ENCODE measurements around the gene COL6A2. TPM values are rescaled to one million over a fixed set of nuclear protein-coding genes. Genes with fewer than 3 reads are reported as not detected.

The COL6A2 gene
- total and polyA plus RNA-seq, 2 of the 4 experiments (the other 2 are of a cell fraction): 208 to 1,065 TPM

DNA sequence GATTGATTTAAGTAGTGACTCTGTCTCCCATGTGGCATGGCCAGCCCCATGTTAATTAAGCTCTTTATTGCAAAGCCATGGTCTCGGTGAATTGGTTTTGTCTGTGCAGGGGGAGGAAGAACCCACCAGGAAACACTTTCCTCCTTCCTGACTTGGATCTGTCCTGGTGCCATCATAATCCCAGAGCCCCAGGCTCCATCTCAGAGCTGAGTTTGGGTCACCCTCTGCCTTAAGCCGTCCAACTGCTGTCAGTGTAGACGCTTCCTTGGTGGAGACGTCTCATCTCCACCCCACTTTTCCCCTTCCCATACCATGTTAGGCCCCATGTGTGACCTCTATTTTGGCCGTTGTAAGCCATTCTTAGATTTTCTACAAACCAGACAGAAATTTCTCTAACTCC is 36.0 kb upstream of the COL6A2 start:
- Histone ChIP-seq H4K5ac (ENCODE audit: low read depth, low read length) (no peak overlapping the region; the same call in 1 of the 2 replicates), H3K4me3 (ENCODE audit: insufficient read depth, low read depth, low read length) (no peak overlapping the region), H2BK5ac (ENCODE audit: low read depth, low read length, poor library complexity, severe bottlenecking) (peak overlapping the region; percentile 99), H3K9ac (ENCODE audit: low read depth, low read length) (no peak overlapping the region), H3K18ac (ENCODE audit: low read depth, low read length) (peak overlapping the region; percentile 81; the same call in 1 of the 2 replicates), H2BK120ac (ENCODE audit: low read depth, low read length) (peak overlapping the region; percentile 100), H2BK15ac (ENCODE audit: low read depth, low read length) (peak overlapping the region; percentile 85), H3K4me1 (ENCODE audit: control insufficient read depth, insufficient read depth, low read length) (peaks cover 38% of the 10 kb centered on the region), H2AK9ac (replicated peaks; ENCODE audit: low read depth, low read length, poor library complexity) (no peak overlapping the region), H3K9me1 (ENCODE audit: insufficient read depth, low read length) (peaks cover 35% of the 10 kb centered on the region), H4K8ac (ENCODE audit: low read depth in 2 of 2, low read length in 2 of 2) (peak overlapping the region; percentile 83 to 94; a peak in 3 of 4 replicates), H3K9me3 (ENCODE audit: control insufficient read depth, insufficient read depth, low read length) (peaks cover 6% of the 10 kb centered on the region), H2AK5ac (ENCODE audit: low read depth, low read length) (peak overlapping the region; percentile 100), H4K20me1 (ENCODE audit: insufficient read depth, low read length) (no peaks in the 10 kb centered on the region), H3K36me3 (ENCODE audit: control insufficient read depth, insufficient read depth, low read length) (no peaks in the 10 kb centered on the region), H3K56ac (ENCODE audit: extremely low read depth, insufficient read depth, low read length) (0 out of 2 replicates have a peak overlapping the region, but pooled peaks have one; percentile 33), H3K79me1 (ENCODE audit: low read depth in 1 of 2, low read length in 2 of 2) (peaks cover 3 to 54% of the 10 kb centered on the region in 2 experiments; a peak in 2 of 4 replicates), H4K91ac (ENCODE audit: insufficient read depth, low read depth, low read length) (peak overlapping the region; percentile 98), H3K14ac (replicated peaks; ENCODE audit: low read depth, low read length) (peak overlapping the region; percentile 88), H3K23ac (ENCODE audit: low read depth, low read length) (no peak overlapping the region; the same call in 1 of the 2 replicates), H2AFZ (replicated peaks; ENCODE audit: low read length, poor library complexity) (no peak overlapping the region), H3K4me2 (ENCODE audit: low read depth, low read length) (no peak overlapping the region), H2BK20ac (ENCODE audit: low read depth, low read length) (peak overlapping the region; percentile 97), H3K27ac (ENCODE audit: insufficient read depth, low read length) (peak overlapping the region; percentile 97; the same call in 1 of the 2 replicates), H3K4ac (ENCODE audit: low read depth, low read length) (peak overlapping the region; percentile 97), H3K27me3 (ENCODE audit: control insufficient read depth, insufficient read depth, low read length) (no peaks in the 10 kb centered on the region)
- TF ChIP-seq RFX5 (IDR thresholded peaks at IDR 0.05; ENCODE audit: low read depth, low read length) (no peak), RCOR1 (IDR thresholded peaks at IDR 0.05; ENCODE audit: insufficient replicate concordance, low read length) (no peak), ELK1 (IDR thresholded peaks at IDR 0.05; ENCODE audit: borderline replicate concordance, low read depth, low read length) (no peak), CHD1 (IDR thresholded peaks at IDR 0.05; ENCODE audit: low read depth, low read length) (no peak), MXI1 (IDR thresholded peaks at IDR 0.05; ENCODE audit: borderline replicate concordance, low read depth, low read length) (no peak), MAZ (IDR thresholded peaks at IDR 0.05; ENCODE audit: borderline replicate concordance, low read depth, low read length) (no peak), NFE2L2 (IDR thresholded peaks at IDR 0.05; ENCODE audit: low read depth, low read length) (no peak), SMC3 (IDR thresholded peaks at IDR 0.05; ENCODE audit: low read depth, low read length) (no peak), CEBPB (IDR thresholded peaks at IDR 0.05; ENCODE audit: low read depth, low read length) (no peak), FOS (IDR thresholded peaks at IDR 0.05; ENCODE audit: low read depth, low read length) (no peak), BHLHE40 (IDR thresholded peaks at IDR 0.05; ENCODE audit: low read depth, low read length) (no peak)
- TF ChIP-seq, protein P1, sequence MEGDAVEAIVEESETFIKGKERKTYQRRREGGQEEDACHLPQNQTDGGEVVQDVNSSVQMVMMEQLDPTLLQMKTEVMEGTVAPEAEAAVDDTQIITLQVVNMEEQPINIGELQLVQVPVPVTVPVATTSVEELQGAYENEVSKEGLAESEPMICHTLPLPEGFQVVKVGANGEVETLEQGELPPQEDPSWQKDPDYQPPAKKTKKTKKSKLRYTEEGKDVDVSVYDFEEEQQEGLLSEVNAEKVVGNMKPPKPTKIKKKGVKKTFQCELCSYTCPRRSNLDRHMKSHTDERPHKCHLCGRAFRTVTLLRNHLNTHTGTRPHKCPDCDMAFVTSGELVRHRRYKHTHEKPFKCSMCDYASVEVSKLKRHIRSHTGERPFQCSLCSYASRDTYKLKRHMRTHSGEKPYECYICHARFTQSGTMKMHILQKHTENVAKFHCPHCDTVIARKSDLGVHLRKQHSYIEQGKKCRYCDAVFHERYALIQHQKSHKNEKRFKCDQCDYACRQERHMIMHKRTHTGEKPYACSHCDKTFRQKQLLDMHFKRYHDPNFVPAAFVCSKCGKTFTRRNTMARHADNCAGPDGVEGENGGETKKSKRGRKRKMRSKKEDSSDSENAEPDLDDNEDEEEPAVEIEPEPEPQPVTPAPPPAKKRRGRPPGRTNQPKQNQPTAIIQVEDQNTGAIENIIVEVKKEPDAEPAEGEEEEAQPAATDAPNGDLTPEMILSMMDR (conservative IDR thresholded peaks at IDR 0.05; ENCODE audit: low read depth, low read length): no peak
- TF ChIP-seq, protein P2, sequence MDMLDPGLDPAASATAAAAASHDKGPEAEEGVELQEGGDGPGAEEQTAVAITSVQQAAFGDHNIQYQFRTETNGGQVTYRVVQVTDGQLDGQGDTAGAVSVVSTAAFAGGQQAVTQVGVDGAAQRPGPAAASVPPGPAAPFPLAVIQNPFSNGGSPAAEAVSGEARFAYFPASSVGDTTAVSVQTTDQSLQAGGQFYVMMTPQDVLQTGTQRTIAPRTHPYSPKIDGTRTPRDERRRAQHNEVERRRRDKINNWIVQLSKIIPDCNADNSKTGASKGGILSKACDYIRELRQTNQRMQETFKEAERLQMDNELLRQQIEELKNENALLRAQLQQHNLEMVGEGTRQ (IDR thresholded peaks at IDR 0.05; ENCODE audit: low read depth, low read length): no peak
- in situ Hi-C loops (cut with MboI; ENCODE audit: low sequenced_read_pairs): no loop called here
- DNase-seq (no peak), ATAC-seq (ENCODE audit: low read depth) (no peak)
- CTCF ChIA-PET: no interaction called here
- dilution Hi-C loops (cut with HindIII; ENCODE audit: low sequenced_read_pairs, unreplicated experiment): no loop called here
- intact Hi-C loops (cut with micrococcal nuclease): no loop called here
- POLR2A ChIA-PET (ENCODE audit: unreplicated experiment): no interaction called here
- BruUV-seq (replicated peaks): no TSS peak
- 96% methylated on average over 3 of the region's 5 CpGs; no CpG with 5 or more reads in 1 of the 2 experiments for WGBS, 2 experiments (ENCODE audit: extremely low coverage in 2 of 2, insufficient read length in 1 of 2)
